H9 (cell line): ENCODE measurements around the gene GATAD2B. TPM values are rescaled to one million over a fixed set of nuclear protein-coding genes. Genes with fewer than 3 reads are reported as not detected.

Experiments used
- DNase-seq: peaks from one replicate; pipeline ENCODE4 v3.0.0-alpha.2; 2017
- H2AFZ ChIP-seq: one replicate; pipeline ENCODE4 v1.6.1; 2013; ENCODE audit warnings: mild to moderate bottlenecking, low read length, control low read depth, moderate library complexity
- H2AK5ac ChIP-seq: 2 replicates; pipeline ENCODE4 v1.6.1; 2013; ENCODE audit warnings: low read length, control low read depth, mixed read lengths; ENCODE audit not compliant: insufficient read length
- H2BK120ac ChIP-seq: one replicate; pipeline ENCODE4 v1.6.1; 2013; ENCODE audit warnings: low read depth, mild to moderate bottlenecking, low read length, control low read depth, inconsistent platforms; ENCODE audit not compliant: poor library complexity, severe bottlenecking
- H2BK12ac ChIP-seq: 2 replicates; pipeline ENCODE4 v1.6.1; 2013; ENCODE audit warnings: low read length, control low read depth, mixed read lengths, low read depth; ENCODE audit not compliant: insufficient read length
- H2BK15ac ChIP-seq: 2 replicates; pipeline ENCODE4 v1.6.1; 2013; ENCODE audit warnings: low read depth, low read length, control low read depth
- H2BK20ac ChIP-seq: one replicate; pipeline ENCODE4 v1.6.1; 2013; ENCODE audit warnings: low read depth, mild to moderate bottlenecking, low read length, control low read depth, inconsistent platforms; ENCODE audit not compliant: poor library complexity, severe bottlenecking
- H2BK5ac ChIP-seq: 2 replicates; pipeline ENCODE4 v1.6.1; 2013; ENCODE audit warnings: low read length, control low read depth, mixed read lengths; ENCODE audit not compliant: insufficient read length
- H3K14ac ChIP-seq: 2 replicates; pipeline ENCODE4 v1.6.1; 2013; ENCODE audit warnings: low read length, control low read depth; ENCODE audit not compliant: insufficient read depth
- H3K18ac ChIP-seq: 2 replicates; pipeline ENCODE4 v1.6.1; 2013; ENCODE audit warnings: low read depth, mild to moderate bottlenecking, mixed read lengths, low read length, control low read depth; ENCODE audit not compliant: insufficient read length
- H3K23ac ChIP-seq: 2 replicates; pipeline ENCODE4 v1.6.1; 2013; ENCODE audit warnings: low read length, control low read depth, mixed read lengths, low read depth; ENCODE audit not compliant: insufficient read length
- H3K23me2 ChIP-seq: 2 replicates; pipeline ENCODE4 v1.6.1; 2013; ENCODE audit warnings: low read depth, mild to moderate bottlenecking, mixed read lengths, low read length, control low read depth; ENCODE audit not compliant: insufficient read length, poor library complexity, severe bottlenecking
- H3K27ac ChIP-seq: 2 replicates; pipeline ENCODE4 v1.5.1; 2013; ENCODE audit warnings: low read length, control low read depth, mixed read lengths, low read depth; ENCODE audit not compliant: insufficient read length
- H3K27me3 ChIP-seq: 2 replicates; pipeline ENCODE4 v1.6.1; 2013; ENCODE audit warnings: low read length, control low read depth, inconsistent platforms; ENCODE audit not compliant: insufficient read depth
- H3K4ac ChIP-seq: 2 replicates; pipeline ENCODE4 v1.6.1; 2013; ENCODE audit warnings: low read depth, mild to moderate bottlenecking, control low read depth, inconsistent platforms, low read length, moderate library complexity
- H3K4me1 ChIP-seq: 2 replicates; pipeline ENCODE4 v1.6.1; 2013; ENCODE audit warnings: low read length, control low read depth, inconsistent platforms; ENCODE audit not compliant: insufficient read depth
- H3K4me2 ChIP-seq: 2 replicates; pipeline ENCODE4 v1.6.1; 2013; ENCODE audit warnings: low read length, control low read depth, mixed read lengths; ENCODE audit not compliant: insufficient read length, insufficient read depth
- H3K56ac ChIP-seq: 2 replicates; pipeline ENCODE4 v1.6.1; 2013; ENCODE audit warnings: low read depth, mild to moderate bottlenecking, mixed read lengths, low read length, control low read depth; ENCODE audit not compliant: insufficient read length
- H3K79me1 ChIP-seq: 2 replicates; pipeline ENCODE4 v1.6.1; 2013; ENCODE audit warnings: low read depth, mild to moderate bottlenecking, moderate library complexity, low read length, control low read depth, inconsistent platforms; ENCODE audit not compliant: insufficient read depth, poor library complexity, severe bottlenecking
- H3K79me2 ChIP-seq: 2 replicates; pipeline ENCODE4 v1.6.1; 2013; ENCODE audit warnings: low read length, control low read depth, inconsistent platforms; ENCODE audit not compliant: insufficient read depth
- H3K9ac ChIP-seq: 2 replicates; pipeline ENCODE4 v1.6.1; 2013; ENCODE audit warnings: low read length, control low read depth, mixed read lengths; ENCODE audit not compliant: insufficient read length; ENCODE audit errors: extremely low read depth
- H3K9me3 ChIP-seq: one replicate; pipeline ENCODE4 v1.6.1; 2013; ENCODE audit warnings: low read depth, low read length, inconsistent platforms; ENCODE audit not compliant: control insufficient read depth
- H3T11ph ChIP-seq: one replicate; pipeline ENCODE4 v1.6.1; 2013; ENCODE audit warnings: mild to moderate bottlenecking, low read length, control low read depth, inconsistent platforms
- H4K20me1 ChIP-seq: one replicate; pipeline ENCODE4 v1.6.1; 2013; ENCODE audit not compliant: control insufficient read depth, insufficient read length, insufficient read depth
- H4K5ac ChIP-seq: 2 replicates; pipeline ENCODE4 v1.6.1; 2013; ENCODE audit warnings: low read depth, mild to moderate bottlenecking, mixed read lengths, low read length, control low read depth; ENCODE audit not compliant: insufficient read length
- H4K8ac ChIP-seq: replicated peaks from 2 replicates; pipeline ENCODE4 v1.6.1; 2013; ENCODE audit warnings: low read length, control low read depth, mixed read lengths, low read depth; ENCODE audit not compliant: insufficient read length
- H4K91ac ChIP-seq: 2 replicates; pipeline ENCODE4 v1.6.1; 2013; ENCODE audit warnings: low read depth, mild to moderate bottlenecking, moderate library complexity, mixed read lengths, low read length, control low read depth; ENCODE audit not compliant: insufficient read length
- H3K27ac Mint-ChIP-seq, 3 experiments: 2 replicates in 2 of 3; 3 replicates in 1 of 3; pipeline ENCODE4 v1.8.0; 2020 to 2021; ENCODE audit warnings: mixed read lengths in 3 of 3, mild to moderate bottlenecking in 1 of 3, moderate library complexity in 1 of 3
- H3K27me3 Mint-ChIP-seq: 2 replicates; pipeline ENCODE4 v1.8.0; 2021; ENCODE audit warnings: low read depth, mild to moderate bottlenecking, moderate library complexity, mixed read lengths
- H3K36me3 Mint-ChIP-seq, 3 experiments: 2 replicates in 2 of 3; 3 replicates in 1 of 3; pipeline ENCODE4 v1.8.0; 2020 to 2021; ENCODE audit warnings: low read depth in 3 of 3, mixed read lengths in 3 of 3; ENCODE audit not compliant: insufficient read depth in 1 of 3
- H3K4me1 Mint-ChIP-seq, 2 experiments: 2 replicates each; pipeline ENCODE4 v1.8.0; 2020; ENCODE audit warnings: mixed read lengths in 2 of 2
- H3K4me3 Mint-ChIP-seq, 2 experiments: 2 replicates in 1 of 2; 3 replicates in 1 of 2; pipeline ENCODE4 v1.8.0; 2020 to 2021; ENCODE audit warnings: mild to moderate bottlenecking in 2 of 2, mixed read lengths in 2 of 2, moderate library complexity in 1 of 2
- H3K9me3 Mint-ChIP-seq, 2 experiments: 2 replicates in 1 of 2; 3 replicates in 1 of 2; pipeline ENCODE4 v1.8.0; 2020; ENCODE audit warnings: mild to moderate bottlenecking in 2 of 2, mixed read lengths in 2 of 2, moderate library complexity in 1 of 2
- CTCF ChIP-seq: fragments of 200-600 bp; sonication (generic); conservative IDR thresholded peaks from 3 replicates; pipeline ENCODE4 v1.8.0; 2021; ENCODE audit warnings: antibody characterized with exemption, mild to moderate bottlenecking
- WGBS: extraction: QIAGEN DNeasy Blood & Tissue Kit; methylation state at CpG from one replicate; pipeline ENCODE4 v1.1.7; 2013; ENCODE audit warnings: missing lambda C conversion rate, low lambda C conversion rate, mixed read lengths; ENCODE audit not compliant: insufficient read length; ENCODE audit errors: extremely low coverage; 5-methylcytosine and 5-hydroxymethylcytosine counted together
- total RNA-seq: library from RNA; stranded (reverse); gene quantifications from 2 replicates; pipeline ENCODE4 v1.2.1, GENCODE V29; 2021

The GATAD2B gene
- total RNA-seq, 1 experiment from 2014 or later: 44.1 TPM

GRCh38 chr1:153932156-153933131, 9.7 kb upstream of the GATAD2B start:
- H2BK120ac ChIP-seq: no peak overlapping the region
- no peak overlapping the region for H4K91ac ChIP-seq
- H3K27ac ChIP-seq: no peak overlapping the region
- H3K9me3 Mint-ChIP-seq: no peaks in the 10 kb centered on the region
- no peak overlapping the region for H2BK20ac ChIP-seq
- H3K18ac ChIP-seq: no peak overlapping the region
- no peak overlapping the region for H2BK15ac ChIP-seq
- no peak overlapping the region for H3K14ac ChIP-seq
- H4K5ac ChIP-seq: no peak overlapping the region
- H3K27me3 ChIP-seq: no peaks in the 10 kb centered on the region
- no peak overlapping the region for H3K4me2 ChIP-seq
- no peak overlapping the region for H3K23ac ChIP-seq
- H3K4me1 Mint-ChIP-seq: no peaks in the 10 kb centered on the region
- H3K4me3 Mint-ChIP-seq: no peak overlapping the region
- H3K9ac ChIP-seq: no peak overlapping the region
- H4K8ac ChIP-seq: no peak overlapping the region
- no peaks in the 10 kb centered on the region for H3K4me1 ChIP-seq
- no peaks in the 10 kb centered on the region for H3K27me3 Mint-ChIP-seq
- no peak overlapping the region for H2AK5ac ChIP-seq
- no CpG with 5 or more reads among the region's 18 CpGs for WGBS
- H3K79me2 ChIP-seq: no peaks in the 10 kb centered on the region
- peaks cover 3% of the 10 kb centered on the region for H4K20me1 ChIP-seq
- H3T11ph ChIP-seq: no peak overlapping the region
- H3K27ac Mint-ChIP-seq: no peak overlapping the region
- DNase-seq: no peak
- H2AFZ ChIP-seq: no peak overlapping the region
- H3K23me2 ChIP-seq: no peaks in the 10 kb centered on the region
- H2BK5ac ChIP-seq: no peak overlapping the region
- no peaks in the 10 kb centered on the region for H3K9me3 ChIP-seq
- TF ChIP-seq CTCF: no peak
- H3K4ac ChIP-seq: no peak overlapping the region
- no peaks in the 10 kb centered on the region for H3K79me1 ChIP-seq
- no peak overlapping the region for H2BK12ac ChIP-seq
- H3K36me3 Mint-ChIP-seq: peaks cover 40 to 68% (median 59%) of the 10 kb centered on the region in 3 experiments
- no peak overlapping the region for H3K56ac ChIP-seq
